BE2C (cell line): ENCODE results near the gene TBX15.

ENCODE experiments used
- DNase-seq: peaks from one replicate; pipeline ENCODE4 v3.0.0-alpha.2; 2020
- H3K27me3 ChIP-seq: fragments of 250-450 bp; sonication (Bioruptor Pico); 2 replicates; pipeline ENCODE4 v1.5.1; 2020; ENCODE audit warnings: mild to moderate bottlenecking
- H3K36me3 ChIP-seq: fragments of 250-450 bp; sonication (Bioruptor Pico); 2 replicates; pipeline ENCODE4 v1.5.1; 2020; ENCODE audit warnings: mild to moderate bottlenecking
- H3K4me1 ChIP-seq: fragments of 250-450 bp; sonication (Bioruptor Pico); 2 replicates; pipeline ENCODE4 v1.5.1; 2020
- H3K4me3 ChIP-seq: 2 replicates; pipeline ENCODE4 v1.5.1; 2011; ENCODE audit warnings: low read depth, low read length
- H3K9me3 ChIP-seq: fragments of 250-450 bp; sonication (Bioruptor Pico); 2 replicates; pipeline ENCODE4 v1.5.1; 2020
- TF ChIP-seq, protein P1 (sequence below): IDR thresholded peaks from 2 replicates; pipeline ENCODE4 v1.5.1; 2012; ENCODE audit warnings: mild to moderate bottlenecking, low read depth, low read length

TBX15 gene

DNA sequence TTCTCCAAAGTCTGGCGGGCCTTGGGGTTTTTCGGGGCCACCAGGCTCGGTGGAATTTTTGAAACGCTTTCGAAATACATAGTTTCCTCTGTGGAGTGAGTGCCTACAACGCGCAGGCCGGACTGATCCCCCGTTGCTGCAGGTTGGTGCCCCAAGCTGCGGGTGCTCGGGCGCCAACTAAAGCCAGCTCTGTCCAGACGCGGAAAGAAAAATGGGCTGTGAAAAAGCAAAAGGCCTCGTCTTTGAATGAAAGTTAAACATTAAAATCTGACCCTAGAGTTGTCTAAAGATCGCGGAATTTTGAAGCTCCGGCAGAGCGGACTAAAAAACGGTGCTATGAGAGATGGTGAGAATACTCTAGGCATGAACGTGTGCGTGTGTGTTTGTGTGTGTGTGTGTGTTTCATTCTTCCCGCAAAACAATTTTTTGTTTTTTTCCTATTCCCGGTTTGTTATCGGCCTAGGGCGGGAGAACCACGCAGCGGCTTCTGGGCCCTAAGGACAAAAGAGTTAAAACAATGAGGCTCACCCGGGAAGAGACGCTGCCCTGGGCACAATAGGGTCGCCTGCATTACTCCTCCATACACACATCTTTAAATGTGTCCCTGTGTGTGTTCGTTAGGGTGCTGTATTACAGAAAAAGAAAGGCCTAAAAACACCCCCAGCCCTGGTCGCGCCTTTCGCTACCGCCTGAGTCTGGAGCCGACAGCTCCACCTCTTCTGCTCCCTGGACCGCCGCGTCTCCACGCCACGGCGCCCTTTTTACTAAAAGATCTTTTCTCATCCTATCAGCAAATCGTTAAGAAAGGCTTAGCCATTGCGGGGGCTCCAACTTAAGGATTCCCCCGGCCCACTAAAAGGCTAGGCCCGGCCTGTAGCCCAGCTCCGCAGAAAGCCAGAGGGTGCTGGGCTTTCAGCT lies 3.2 kb downstream of the TBX15 start:
- TF ChIP-seq, protein P1, sequence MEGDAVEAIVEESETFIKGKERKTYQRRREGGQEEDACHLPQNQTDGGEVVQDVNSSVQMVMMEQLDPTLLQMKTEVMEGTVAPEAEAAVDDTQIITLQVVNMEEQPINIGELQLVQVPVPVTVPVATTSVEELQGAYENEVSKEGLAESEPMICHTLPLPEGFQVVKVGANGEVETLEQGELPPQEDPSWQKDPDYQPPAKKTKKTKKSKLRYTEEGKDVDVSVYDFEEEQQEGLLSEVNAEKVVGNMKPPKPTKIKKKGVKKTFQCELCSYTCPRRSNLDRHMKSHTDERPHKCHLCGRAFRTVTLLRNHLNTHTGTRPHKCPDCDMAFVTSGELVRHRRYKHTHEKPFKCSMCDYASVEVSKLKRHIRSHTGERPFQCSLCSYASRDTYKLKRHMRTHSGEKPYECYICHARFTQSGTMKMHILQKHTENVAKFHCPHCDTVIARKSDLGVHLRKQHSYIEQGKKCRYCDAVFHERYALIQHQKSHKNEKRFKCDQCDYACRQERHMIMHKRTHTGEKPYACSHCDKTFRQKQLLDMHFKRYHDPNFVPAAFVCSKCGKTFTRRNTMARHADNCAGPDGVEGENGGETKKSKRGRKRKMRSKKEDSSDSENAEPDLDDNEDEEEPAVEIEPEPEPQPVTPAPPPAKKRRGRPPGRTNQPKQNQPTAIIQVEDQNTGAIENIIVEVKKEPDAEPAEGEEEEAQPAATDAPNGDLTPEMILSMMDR, result no peak
- H3K4me1 ChIP-seq, result no peaks in the 10 kb centered on the region
- H3K4me3 ChIP-seq, result no peak overlapping the region
- no peaks in the 10 kb centered on the region for H3K36me3 ChIP-seq
- no peak for DNase-seq
- H3K9me3 ChIP-seq, result no peaks in the 10 kb centered on the region
- H3K27me3 ChIP-seq, result peaks cover 94% of the 10 kb centered on the region

DNA sequence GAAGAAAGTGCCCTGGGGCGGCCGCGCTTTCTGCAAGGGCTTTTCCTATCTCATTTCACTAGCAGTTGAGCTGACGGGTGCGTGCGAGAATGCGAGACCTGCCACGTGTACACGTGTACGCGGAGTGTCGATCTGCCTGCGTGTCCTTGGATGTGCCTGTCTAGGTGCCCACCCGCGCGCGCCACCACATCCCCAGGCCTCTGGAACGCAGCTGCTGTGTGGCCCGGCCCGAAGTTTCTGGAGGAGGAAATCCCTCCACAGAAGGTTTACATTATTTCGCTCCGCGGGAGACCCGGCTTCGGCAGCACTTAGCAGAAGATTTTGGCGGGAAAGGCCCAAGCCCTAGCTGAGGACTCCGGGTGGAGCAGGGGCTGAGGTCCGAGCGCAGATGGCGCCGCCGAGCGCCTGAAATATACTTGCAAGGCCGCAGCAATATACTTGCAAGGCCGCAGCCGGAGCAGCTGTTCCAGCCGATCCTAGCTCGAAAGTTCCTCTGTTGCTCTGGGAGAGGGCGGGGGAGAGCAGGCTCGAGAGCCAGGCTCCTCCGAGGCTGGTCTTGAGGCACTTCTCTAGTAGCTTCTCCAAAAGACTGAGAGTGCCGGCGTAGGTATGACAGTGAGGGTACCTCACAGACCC lies 3.9 kb downstream of the TBX15 start:
- no peak for DNase-seq
- peaks cover 94% of the 10 kb centered on the region for H3K27me3 ChIP-seq
- H3K36me3 ChIP-seq, result no peaks in the 10 kb centered on the region
- TF ChIP-seq, protein P1, result no peak
- no peaks in the 10 kb centered on the region for H3K4me1 ChIP-seq
- no peak overlapping the region for H3K4me3 ChIP-seq
- no peaks in the 10 kb centered on the region for H3K9me3 ChIP-seq

DNA sequence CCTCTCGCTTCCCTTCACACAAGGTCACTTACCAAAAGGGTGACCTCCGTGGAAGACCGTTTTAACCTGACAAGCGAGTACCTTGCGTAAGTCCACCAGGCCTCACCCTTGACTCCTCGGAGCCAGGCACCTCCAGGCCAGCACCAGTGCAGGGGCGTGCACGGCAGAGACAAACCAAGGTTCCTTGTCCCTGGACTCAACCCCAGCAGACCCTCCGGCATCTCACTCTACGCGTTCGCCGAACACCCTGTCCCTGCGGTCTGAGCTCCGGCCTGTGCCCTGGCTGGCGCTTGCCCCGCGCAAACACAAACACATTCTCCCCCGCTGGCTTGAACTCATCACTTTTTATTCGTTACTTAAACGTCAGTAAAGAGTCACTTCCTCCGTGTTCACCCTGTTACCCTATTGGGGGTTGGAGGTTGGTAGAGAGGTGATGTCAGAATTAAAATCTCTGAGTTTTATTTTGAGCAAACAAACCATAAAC lies 4.5 kb downstream of the TBX15 start:
- no peaks in the 10 kb centered on the region for H3K9me3 ChIP-seq
- no peaks in the 10 kb centered on the region for H3K36me3 ChIP-seq
- no peaks in the 10 kb centered on the region for H3K4me1 ChIP-seq
- H3K4me3 ChIP-seq, result no peak overlapping the region
- peaks cover 94% of the 10 kb centered on the region for H3K27me3 ChIP-seq
- DNase-seq, result no peak
- TF ChIP-seq, protein P1, result no peak

DNA sequence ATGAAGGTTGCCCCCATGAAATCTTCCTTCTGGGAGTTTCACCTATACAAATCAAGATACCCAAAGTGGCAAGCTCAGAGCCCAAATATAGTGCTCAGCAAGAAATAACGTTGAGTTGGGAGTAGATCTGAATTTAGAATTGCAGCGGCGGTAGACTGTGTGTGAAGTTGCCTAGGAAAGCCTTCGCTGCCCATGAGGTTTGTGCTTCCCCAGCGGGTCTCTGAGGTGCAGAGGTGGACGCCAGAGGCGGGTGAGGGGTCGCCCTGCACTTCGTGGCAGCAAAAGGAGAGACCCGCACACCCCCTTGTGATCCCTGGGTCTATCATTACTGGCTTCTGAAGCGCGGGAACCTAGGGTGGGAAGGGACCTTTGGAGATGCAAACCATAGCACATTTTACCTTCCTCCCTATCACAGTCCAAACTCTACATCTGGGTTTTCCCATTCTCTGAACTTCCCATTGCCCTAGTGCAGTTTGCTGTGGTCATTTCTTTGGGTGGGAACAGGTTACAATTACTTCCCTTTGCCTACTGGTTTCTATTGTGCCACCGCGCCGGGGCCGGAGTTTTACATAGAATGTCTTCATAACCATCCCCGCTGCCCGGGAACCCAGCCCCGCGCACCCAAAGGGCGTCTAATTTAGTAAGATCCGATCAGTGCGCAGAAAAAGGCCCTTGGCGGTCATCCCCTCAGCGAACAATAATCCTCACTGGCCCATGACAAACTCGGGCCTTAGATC lies 5.2 kb downstream of the TBX15 start:
- DNase-seq, result no peak
- TF ChIP-seq, protein P1, result no peak
- no peak overlapping the region for H3K4me3 ChIP-seq
- no peaks in the 10 kb centered on the region for H3K9me3 ChIP-seq
- no peaks in the 10 kb centered on the region for H3K36me3 ChIP-seq
- H3K4me1 ChIP-seq, result no peaks in the 10 kb centered on the region
- peaks cover 93% of the 10 kb centered on the region for H3K27me3 ChIP-seq

DNA sequence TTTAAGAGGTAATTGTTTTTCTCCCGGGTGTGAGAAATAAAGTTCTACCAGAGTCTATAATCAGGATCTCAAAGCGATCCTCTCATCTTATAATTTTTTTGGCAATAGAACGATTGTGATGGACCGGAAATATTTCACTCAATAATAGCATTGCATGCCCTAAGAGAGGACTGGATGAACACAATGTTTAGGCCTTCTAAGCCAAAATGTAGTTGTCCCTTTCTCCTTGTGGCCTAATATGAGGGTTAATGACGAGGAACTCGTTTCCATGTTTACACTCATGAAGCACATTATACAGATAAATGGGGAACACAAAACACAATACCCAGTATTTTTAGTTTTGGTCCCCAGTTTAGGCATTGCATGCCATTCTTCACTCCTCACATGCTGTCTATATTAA lies 5.9 kb downstream of the TBX15 start:
- no peaks in the 10 kb centered on the region for H3K9me3 ChIP-seq
- no peak overlapping the region for H3K4me3 ChIP-seq
- H3K27me3 ChIP-seq, result peaks cover 93% of the 10 kb centered on the region
- TF ChIP-seq, protein P1, result no peak
- H3K36me3 ChIP-seq, result no peaks in the 10 kb centered on the region
- H3K4me1 ChIP-seq, result no peaks in the 10 kb centered on the region
- no peak for DNase-seq
